Suprapubic skin (tissue), 4 donors: ENCODE results near the gene ZDHHC24. TPM values are rescaled to one million over a fixed set of nuclear protein-coding genes. Genes with fewer than 3 reads are reported as not detected.

Source experiments
- DNase-seq, 2 donors: peaks; one replicate each; pipeline ENCODE4 v3.0.0-alpha.2; 2019; ENCODE audit warnings: low spot score in 2 of 2
- H3K27ac ChIP-seq: fragments of 200-600 bp; sonication (generic); one replicate; pipeline ENCODE4 v1.5.1; 2019
- H3K27me3 ChIP-seq: fragments of 200-600 bp; sonication (generic); one replicate; pipeline ENCODE4 v1.5.1; 2019
- H3K36me3 ChIP-seq: fragments of 200-600 bp; sonication (generic); one replicate; pipeline ENCODE4 v1.5.1; 2019
- H3K4me1 ChIP-seq: fragments of 200-600 bp; sonication (generic); one replicate; pipeline ENCODE4 v1.5.1; 2019
- H3K4me3 ChIP-seq: fragments of 200-600 bp; sonication (generic); one replicate; pipeline ENCODE4 v1.5.1; 2019; ENCODE audit warnings: mild to moderate bottlenecking
- H3K9me3 ChIP-seq: fragments of 200-600 bp; sonication (generic); one replicate; pipeline ENCODE4 v1.5.1; 2019
- CTCF ChIP-seq, 2 donors: fragments of 200-600 bp in 1 of 2; fragments of 450-650 bp in 1 of 2; sonication (generic) in 1 of 2; IDR thresholded peaks; one replicate each; pipeline ENCODE4 v1.5.1; 2016 to 2019; ENCODE audit warnings: antibody characterized with exemption in 2 of 2, mild to moderate bottlenecking in 1 of 2, moderate library complexity in 1 of 2
- EP300 ChIP-seq: sonication (generic); formaldehyde crosslinking; IDR thresholded peaks from one replicate; pipeline ENCODE4 v1.6.1; 2017; ENCODE audit warnings: antibody characterized with exemption
- POLR2A ChIP-seq, 2 donors: fragments of 450-650 bp; IDR thresholded peaks; one replicate each; pipeline ENCODE4 v1.6.1; 2017; ENCODE audit warnings: antibody characterized with exemption in 2 of 2, mild to moderate bottlenecking in 2 of 2, moderate library complexity in 2 of 2
- POLR2AphosphoS5 ChIP-seq, 3 donors: sonication (generic); formaldehyde crosslinking; IDR thresholded peaks; one replicate each; pipeline ENCODE4 v1.6.1; 2017; ENCODE audit warnings: antibody characterized with exemption in 3 of 3
- WGBS: methylation state at CpG from one replicate; pipeline ENCODE4 v1.1.5; 2018; 5-methylcytosine and 5-hydroxymethylcytosine counted together
- total RNA-seq, 4 donors: library from RNA; depleted of rRNA; stranded (reverse); fragments of >200 nt; gene quantifications; one replicate each; pipeline ENCODE4 v1.1.0, GENCODE V29; 2016

Gene ZDHHC24
- total RNA-seq, 4 donors from 2014 or later = 13.9 to 37.2 (median 15.3) TPM

- Histone ChIP-seq H3K27ac (no peak overlapping the region), H3K4me1 (no peaks in the 10 kb centered on the region), H3K27me3 (no peaks in the 10 kb centered on the region), H3K4me3 (no peak overlapping the region), H3K36me3 (peaks cover 80% of the 10 kb centered on the region), H3K9me3 (no peaks in the 10 kb centered on the region)
- TF ChIP-seq POLR2A (IDR thresholded peaks at IDR 0.05) (no peak), CTCF (IDR thresholded peaks at IDR 0.05) (no peak), EP300 (no peak), POLR2AphosphoS5 (IDR thresholded peaks at IDR 0.05) (no peak)
- no peak for DNase-seq
- 92% methylated on average over 10 of the region's 10 CpGs for WGBS
Measured at GRCh38 chr11:66488957-66489356, 56.9 kb downstream of the ZDHHC24 start.

GRCh38 chr11:66484806-66485380 lies 61.0 kb downstream of the ZDHHC24 start:
- no peak for DNase-seq
- Histone ChIP-seq H3K4me1 (peaks cover 5% of the 10 kb centered on the region), H3K27me3 (no peaks in the 10 kb centered on the region), H3K9me3 (no peaks in the 10 kb centered on the region), H3K27ac (no peak overlapping the region), H3K4me3 (no peak overlapping the region), H3K36me3 (peaks cover 48% of the 10 kb centered on the region)
- WGBS = 76% methylated on average over 7 of the region's 7 CpGs
- TF ChIP-seq POLR2AphosphoS5 (IDR thresholded peaks at IDR 0.05) = no peak

- Histone ChIP-seq H3K27me3 (no peaks in the 10 kb centered on the region), H3K4me3 (peak within 1 kb of the TSS; percentile 58), H3K27ac (peak within 1 kb of the TSS; percentile 85), H3K4me1 (peaks cover 16% of the 10 kb centered on the region), H3K36me3 (peaks cover 17% of the 10 kb centered on the region), H3K9me3 (no peaks in the 10 kb centered on the region)
- peak; percentile 98 to 99 for DNase-seq
- TF ChIP-seq EP300 (no peak), POLR2A (IDR thresholded peaks at IDR 0.05) (peak in 1 of 2 donors; percentile 77), POLR2AphosphoS5 (IDR thresholded peaks at IDR 0.05) (peak; percentile 15 to 90 (median 61)), CTCF (IDR thresholded peaks at IDR 0.05) (no peak)
- WGBS = 1% methylated on average over 38 of the region's 62 CpGs
Measured at GRCh38 chr11:66480117-66480938, 65.5 kb downstream of the ZDHHC24 start, which contains the start of gene DPP3. Gene DPP3, plus strand, starts transcription at chr11:66480434. Its CDS starts 1,767 bp downstream, at chr11:66482201.

GRCh38 chr11:66479394-66480116 lies 66.3 kb downstream of the ZDHHC24 start:
- TF ChIP-seq EP300 = no peak
- peak overlapping the region; percentile 58 for H3K4me3 ChIP-seq
- peaks cover 16% of the 10 kb centered on the region for H3K36me3 ChIP-seq
- no peaks in the 10 kb centered on the region for H3K9me3 ChIP-seq
- H3K4me1 ChIP-seq = peaks cover 16% of the 10 kb centered on the region
- DNase-seq = no peak
- no peaks in the 10 kb centered on the region for H3K27me3 ChIP-seq
- 0% methylated on average over 7 of the region's 34 CpGs for WGBS
- H3K27ac ChIP-seq = peak overlapping the region; percentile 85

GRCh38 chr11:66478729-66479393 lies 67.0 kb downstream of the ZDHHC24 start:
- Histone ChIP-seq H3K9me3 (no peaks in the 10 kb centered on the region), H3K4me1 (peaks cover 17% of the 10 kb centered on the region), H3K27ac (peak overlapping the region; percentile 85), H3K36me3 (peaks cover 18% of the 10 kb centered on the region), H3K4me3 (peak overlapping the region; percentile 58), H3K27me3 (no peaks in the 10 kb centered on the region)
- 59% methylated on average over 7 of the region's 8 CpGs for WGBS
- TF ChIP-seq CTCF (IDR thresholded peaks at IDR 0.05) (peak; percentile 29 to 58), POLR2A (IDR thresholded peaks at IDR 0.05) (no peak)
- no peak for DNase-seq
